HEK293T (cell line): Measurements from ENCODE around the gene ADAMTS18.

Experiments used
- BHLHE40 ChIP-seq: fragments of 450-650 bp; IDR thresholded peaks from 2 replicates; pipeline ENCODE4 v1.6.1; 2016; ENCODE audit warnings: mild to moderate bottlenecking, moderate library complexity, borderline replicate concordance
- CTBP1 ChIP-seq: fragments of 450-650 bp; IDR thresholded peaks from 2 replicates; pipeline ENCODE4 v1.6.1; 2016; ENCODE audit warnings: borderline replicate concordance
- ELF4 ChIP-seq: fragments of 450-650 bp; IDR thresholded peaks from 2 replicates; pipeline ENCODE4 v1.6.1; 2017; ENCODE audit warnings: antibody characterized with exemption
- LEF1 ChIP-seq: fragments of 450-650 bp; IDR thresholded peaks from 2 replicates; pipeline ENCODE4 v1.6.1; 2017; ENCODE audit warnings: mild to moderate bottlenecking, borderline replicate concordance
- NFRKB ChIP-seq: fragments of 450-650 bp; IDR thresholded peaks from 2 replicates; pipeline ENCODE4 v1.6.1; 2016; ENCODE audit warnings: mild to moderate bottlenecking, moderate library complexity
- SP1 ChIP-seq: fragments of 450-650 bp; IDR thresholded peaks from 2 replicates; pipeline ENCODE4 v1.6.1; 2017
- TF ChIP-seq, protein P1 (sequence below): fragments of 450-650 bp; IDR thresholded peaks from 2 replicates; pipeline ENCODE4 v1.6.1; 2016

DNA sequence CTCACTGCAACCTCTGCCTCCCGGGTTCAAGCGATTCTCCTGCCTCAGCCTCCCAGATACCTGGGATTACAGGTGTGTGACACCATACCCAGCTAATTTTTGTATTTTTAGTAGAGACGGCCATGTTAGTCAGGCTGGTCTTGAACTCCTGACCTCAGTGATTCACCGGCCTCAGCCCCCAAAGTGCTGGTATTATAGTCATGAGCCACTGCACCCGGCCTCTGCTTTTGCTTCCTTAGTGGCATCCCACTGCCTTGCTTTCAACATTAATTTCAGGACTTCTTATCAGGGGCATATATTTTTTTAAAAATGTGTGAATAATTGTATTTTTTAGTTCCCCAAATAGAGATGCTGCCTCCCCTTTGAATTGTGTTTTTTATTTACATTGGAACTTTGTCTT lies 136.8 kb downstream of the ADAMTS18 start:
- TF ChIP-seq CTBP1 (no peak), SP1 (no peak), BHLHE40 (no peak), LEF1 (no peak), NFRKB (no peak), ELF4 (no peak)
- TF ChIP-seq, protein P1, sequence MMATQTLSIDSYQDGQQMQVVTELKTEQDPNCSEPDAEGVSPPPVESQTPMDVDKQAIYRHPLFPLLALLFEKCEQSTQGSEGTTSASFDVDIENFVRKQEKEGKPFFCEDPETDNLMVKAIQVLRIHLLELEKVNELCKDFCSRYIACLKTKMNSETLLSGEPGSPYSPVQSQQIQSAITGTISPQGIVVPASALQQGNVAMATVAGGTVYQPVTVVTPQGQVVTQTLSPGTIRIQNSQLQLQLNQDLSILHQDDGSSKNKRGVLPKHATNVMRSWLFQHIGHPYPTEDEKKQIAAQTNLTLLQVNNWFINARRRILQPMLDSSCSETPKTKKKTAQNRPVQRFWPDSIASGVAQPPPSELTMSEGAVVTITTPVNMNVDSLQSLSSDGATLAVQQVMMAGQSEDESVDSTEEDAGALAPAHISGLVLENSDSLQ, result no peak
